HG02852 (cell line): ENCODE measurements around the gene TLE4.

Experiments used
- ATAC-seq: cut with Tn5 transposase; IDR thresholded peaks from one replicate; pipeline ENCODE4 v1.9.1; 2021; ENCODE audit warnings: mild to moderate bottlenecking, moderate library complexity; ENCODE audit not compliant: unreplicated experiment

The TLE4 gene

GRCh38 chr9:79660615-79661014, 88.8 kb downstream of the TLE4 start:
- no peak for ATAC-seq

- no peak for ATAC-seq
These were observed 89.5 kb downstream of the TLE4 start for GRCh38 chr9:79661279-79661678.

GRCh38 chr9:79661886-79662536, 90.2 kb downstream of the TLE4 start:
- ATAC-seq: no peak

GRCh38 chr9:79662537-79662956, 90.8 kb downstream of the TLE4 start:
- ATAC-seq: no peak

GRCh38 chr9:79663300-79663699, 91.5 kb downstream of the TLE4 start:
- no peak for ATAC-seq

GRCh38 chr9:79663878-79664277, 92.1 kb downstream of the TLE4 start:
- no peak for ATAC-seq

- no peak for ATAC-seq
These were observed 92.6 kb downstream of the TLE4 start for GRCh38 chr9:79664375-79664831.

GRCh38 chr9:79665369-79665768, 93.6 kb downstream of the TLE4 start:
- no peak for ATAC-seq

- no peak for ATAC-seq
These were observed 94.2 kb downstream of the TLE4 start for GRCh38 chr9:79665931-79666330.

- no peak for ATAC-seq
These were observed 95.4 kb downstream of the TLE4 start for GRCh38 chr9:79667120-79667519.

- no peak for ATAC-seq
These were observed 96.2 kb downstream of the TLE4 start for GRCh38 chr9:79667817-79668436.

- no peak for ATAC-seq
These were observed 97.2 kb downstream of the TLE4 start for GRCh38 chr9:79668956-79669355.

GRCh38 chr9:79670269-79670961, 98.7 kb downstream of the TLE4 start:
- ATAC-seq: no peak

GRCh38 chr9:79671558-79671957, 99.8 kb downstream of the TLE4 start:
- no peak for ATAC-seq

GRCh38 chr9:79672236-79672635, 100.5 kb downstream of the TLE4 start:
- no peak for ATAC-seq

- no peak for ATAC-seq
These were observed 101.1 kb downstream of the TLE4 start for GRCh38 chr9:79672891-79673290.

GRCh38 chr9:79673614-79674013, 101.8 kb downstream of the TLE4 start:
- peak; percentile 76 for ATAC-seq

GRCh38 chr9:79674052-79674777, 102.5 kb downstream of the TLE4 start:
- peak; percentile 30 for ATAC-seq

GRCh38 chr9:79681576-79681975, 109.8 kb downstream of the TLE4 start:
- ATAC-seq: no peak

- no peak for ATAC-seq
These were observed 110.4 kb downstream of the TLE4 start for GRCh38 chr9:79682076-79682736.

- no peak for ATAC-seq
These were observed 112.3 kb downstream of the TLE4 start for GRCh38 chr9:79684059-79684458.
